ENCODE data around the gene PACSIN2.

- no peak for TF ChIP-seq POLR2A (IDR thresholded peaks at IDR 0.05; ENCODE audit: low read length)
- no peak for TF ChIP-seq GATA1 (IDR thresholded peaks at IDR 0.05; ENCODE audit: low read depth, low read length)
Measured at GRCh38 chr22:42895541-42895981, 119.4 kb downstream of the PACSIN2 start.
